Stimulated activated CD4-positive, alpha-beta T cell treated with anti-CD3 and anti-CD28 coated beads, Interleukin-12 subunit alpha, Interleukin-12 subunit beta, amount 100 ng/mL, for 24 hours (primary cell): Measurements from ENCODE around the gene LY6G6D.
"Not testable (repeated sequence)": the region's sequence is repeated elsewhere in the genome, so short reads cannot be mapped to it uniquely, and the experiment has no call there.

Source experiments
- DNase-seq, 2 experiments: peaks; one replicate each; pipeline ENCODE4 v3.0.0-alpha.2; 2020; ENCODE audit warnings: low read depth in 2 of 2

Gene LY6G6D

DNA sequence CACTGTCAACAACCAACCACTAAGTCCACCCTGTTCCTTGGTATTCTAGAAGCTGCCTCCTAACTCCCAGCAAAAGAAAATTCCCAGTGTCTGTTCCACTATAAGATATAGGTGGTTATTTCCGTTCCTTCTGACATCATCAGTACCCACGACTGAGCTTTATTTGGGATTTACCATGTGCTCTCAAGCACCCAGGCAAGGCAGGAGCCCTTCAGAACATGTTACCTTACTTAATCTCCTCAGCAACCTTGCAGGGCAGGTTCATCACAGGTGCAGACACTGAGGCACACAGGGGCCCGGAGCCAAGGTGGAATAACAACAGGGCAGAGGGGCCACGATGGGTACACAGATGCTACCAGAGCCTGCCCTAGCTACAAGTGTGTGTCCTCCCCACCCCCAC, 22.8 kb upstream of the LY6G6D start:
- no peak for DNase-seq

DNA sequence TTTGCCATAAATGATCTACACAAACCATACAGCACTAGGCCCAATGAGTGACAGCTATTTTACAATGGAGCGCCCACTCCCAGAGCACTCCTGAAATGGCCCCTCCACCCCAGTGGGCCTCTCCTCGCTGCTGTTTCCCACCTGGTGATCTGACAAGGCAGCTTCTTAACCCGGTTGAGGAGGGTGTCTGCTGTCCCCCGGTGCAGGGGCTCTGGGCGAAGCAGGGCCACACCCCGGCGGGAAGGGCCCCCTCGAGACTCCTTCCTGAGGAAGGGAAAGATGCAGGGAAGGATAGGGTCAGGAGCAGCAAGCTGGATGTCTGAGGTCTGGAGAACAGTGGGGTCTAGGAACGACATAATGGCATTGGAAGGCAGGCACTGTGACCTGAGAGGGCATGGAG, 22.3 kb upstream of the LY6G6D start:
- DNase-seq, result no peak

DNA sequence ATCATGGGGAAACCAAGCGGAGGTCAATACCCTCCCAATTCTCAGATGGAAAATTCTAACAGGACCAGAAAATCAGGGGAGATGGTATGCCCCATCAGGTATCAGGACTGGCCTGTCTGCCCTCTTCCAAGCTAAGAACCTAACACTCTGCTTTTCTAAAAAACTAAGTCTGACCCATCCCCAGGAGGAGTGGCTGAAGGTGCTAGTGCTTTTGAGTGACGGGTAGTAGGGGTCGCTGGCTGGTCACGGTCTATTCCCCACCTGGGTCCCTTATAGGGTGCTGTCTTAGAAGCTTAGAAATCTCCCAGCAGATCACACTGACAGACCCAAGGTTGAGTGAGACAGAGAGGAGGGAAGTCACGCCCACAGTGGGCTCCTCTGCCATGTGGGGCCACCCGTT, 21.6 kb upstream of the LY6G6D start:
- DNase-seq, result no peak

DNA sequence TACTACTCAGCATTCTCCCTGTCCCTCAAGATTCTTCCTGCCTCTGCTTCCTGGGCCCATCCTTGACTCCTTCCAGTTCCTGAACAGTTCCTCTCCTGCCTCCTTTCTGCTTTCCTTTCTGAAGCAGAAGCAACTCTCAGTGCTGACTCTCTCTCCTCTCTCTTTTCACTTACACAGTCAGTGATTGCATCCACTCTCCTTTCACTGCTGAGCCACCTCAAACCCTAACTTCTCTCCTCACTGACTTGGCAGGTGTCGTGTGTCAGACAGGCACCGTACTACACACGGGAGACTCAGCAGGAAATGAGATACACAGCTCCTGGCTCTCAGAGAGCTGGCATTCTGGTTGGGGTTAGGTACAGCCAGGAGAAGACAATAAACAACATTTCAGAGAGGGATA, 17.6 kb upstream of the LY6G6D start:
- DNase-seq, result no peak

DNA sequence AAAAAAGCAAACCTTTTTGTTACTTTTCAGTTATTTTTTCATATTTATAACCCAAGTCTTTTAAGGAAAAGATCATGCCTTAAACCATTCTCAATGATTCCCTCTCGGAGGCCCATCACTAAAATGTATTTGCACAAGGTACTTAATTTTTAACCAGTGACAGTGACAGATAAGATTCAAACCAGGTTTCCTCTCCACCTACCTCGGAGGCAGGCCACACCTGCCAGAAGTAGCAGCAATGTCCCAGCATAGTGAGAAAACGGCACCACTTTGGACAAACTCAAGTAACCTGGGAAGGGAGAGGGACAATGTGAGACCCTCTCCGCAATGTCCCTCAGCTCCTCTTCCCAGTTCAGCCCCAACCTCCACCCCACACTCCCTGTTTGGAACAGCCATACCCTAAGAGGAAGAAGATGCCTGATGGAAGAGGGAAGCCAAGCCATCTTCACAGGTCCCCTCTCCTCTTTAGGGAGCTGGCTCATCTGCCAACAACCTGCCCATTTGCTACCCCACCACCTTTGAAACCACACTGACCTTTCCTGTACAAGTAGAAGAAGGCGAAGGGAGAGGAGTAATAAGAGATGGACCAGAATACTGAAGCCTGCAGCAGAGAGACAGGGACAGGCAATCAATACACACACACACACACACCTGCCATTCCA, 14.3 kb upstream of the LY6G6D start:
- DNase-seq, result no peak

DNA sequence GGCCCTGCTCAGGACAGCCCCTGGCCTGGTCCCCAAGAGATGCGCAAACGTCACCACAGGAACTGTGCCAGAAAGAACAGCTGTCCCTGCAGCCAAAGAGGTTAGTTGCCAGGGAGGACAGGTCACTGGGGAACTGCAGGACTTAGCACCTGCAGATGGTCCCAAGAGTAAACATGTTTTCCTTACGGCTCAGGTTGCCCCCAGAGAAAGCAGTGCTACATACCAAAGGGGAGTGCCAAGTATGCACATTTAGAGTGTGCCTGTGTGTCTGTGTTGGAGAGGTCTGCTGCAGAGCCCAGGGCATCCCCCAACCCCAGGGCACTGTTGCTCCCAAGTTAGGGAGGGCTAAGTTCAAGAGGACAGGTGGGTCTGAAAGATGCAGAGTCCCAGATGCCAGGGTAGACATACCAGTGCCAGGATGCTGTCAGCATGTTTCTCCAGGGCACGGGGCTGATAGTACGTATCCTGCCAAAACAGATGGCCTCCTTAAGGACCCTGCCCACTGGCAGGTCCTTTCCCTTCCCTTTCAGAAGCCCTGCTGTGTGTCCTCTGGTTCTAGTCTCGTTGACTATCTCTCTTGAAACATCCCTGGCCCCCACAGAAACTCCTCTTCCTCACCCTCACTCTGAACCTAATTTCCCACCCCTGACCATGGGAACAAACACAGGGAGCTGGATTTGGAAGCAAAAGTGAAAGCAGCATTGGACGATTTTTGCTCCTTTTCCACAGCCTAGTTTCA, 13.3 kb upstream of the LY6G6D start:
- DNase-seq, result no peak

DNA sequence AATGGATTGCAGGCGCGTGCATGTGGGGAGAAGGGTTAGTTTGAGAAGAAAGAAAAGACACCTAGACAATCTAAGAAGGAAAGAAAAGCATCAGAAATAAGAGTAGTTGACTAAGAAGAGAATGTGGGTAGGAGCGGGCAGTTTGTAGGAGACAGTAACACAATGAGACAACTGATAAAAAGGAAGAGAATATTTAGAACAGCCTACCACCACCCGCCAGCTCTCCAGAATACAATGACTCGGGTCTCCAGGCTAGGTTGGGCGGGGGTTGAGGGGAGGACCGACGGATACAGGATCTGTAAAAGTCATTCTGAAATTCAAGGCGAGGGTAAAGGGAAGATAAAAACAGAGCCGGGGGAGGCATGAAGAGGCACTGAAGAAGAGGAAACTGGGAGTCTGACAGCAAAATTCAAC, 12.7 kb upstream of the LY6G6D start:
- peak in 1 of 2 experiments; percentile 24 for DNase-seq

DNA sequence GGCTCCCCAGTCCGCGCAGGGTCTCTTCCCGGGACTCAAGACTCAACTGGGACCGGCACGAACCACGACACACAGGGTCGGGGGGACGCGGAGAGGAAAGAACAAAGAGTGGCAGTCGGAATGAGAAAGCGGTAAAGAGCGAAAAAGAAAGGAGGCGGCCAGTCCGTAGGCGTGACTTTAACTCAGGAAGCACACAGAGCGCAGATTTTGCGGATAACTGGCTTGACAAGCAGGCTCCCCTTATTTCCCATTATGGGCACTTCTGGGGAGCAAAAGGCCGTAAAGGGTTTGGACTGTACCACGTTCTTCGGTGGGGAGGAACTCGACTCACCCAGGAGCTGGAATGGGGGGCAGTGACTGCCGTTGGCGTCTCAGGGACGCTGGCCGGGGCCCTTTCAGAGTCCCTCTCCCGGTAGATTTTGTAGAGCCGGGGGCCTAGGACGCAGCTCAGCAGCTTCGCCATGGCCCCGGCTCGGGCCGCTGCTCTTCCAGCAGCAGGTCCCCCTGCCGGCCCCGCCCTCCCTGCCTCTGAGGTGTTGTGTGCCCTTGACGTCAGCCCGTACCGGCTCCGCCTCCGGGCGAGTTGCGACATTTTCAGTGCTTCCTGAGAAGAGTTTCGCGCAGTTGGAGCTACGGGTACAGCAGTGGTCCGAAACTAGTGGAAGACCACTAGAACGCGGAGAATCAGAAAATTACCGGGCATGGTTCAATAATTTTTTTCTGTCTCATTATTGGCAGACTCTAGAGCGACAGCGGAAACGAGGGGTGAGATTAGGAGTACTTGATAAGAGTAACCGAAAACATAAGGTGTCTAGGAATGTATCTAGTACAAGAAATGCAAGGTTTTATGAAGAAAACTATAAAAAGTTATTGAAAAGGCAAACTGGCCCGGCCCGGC, 12.1 kb upstream of the LY6G6D start, which contains the start of gene ABHD16A:
Gene ABHD16A (minus strand): TSS at position 506 of the 898 bp plus-strand sequence. CDS start 43 bp downstream, at position 463.
- DNase-seq, result peak; percentile 90 to 98

DNA sequence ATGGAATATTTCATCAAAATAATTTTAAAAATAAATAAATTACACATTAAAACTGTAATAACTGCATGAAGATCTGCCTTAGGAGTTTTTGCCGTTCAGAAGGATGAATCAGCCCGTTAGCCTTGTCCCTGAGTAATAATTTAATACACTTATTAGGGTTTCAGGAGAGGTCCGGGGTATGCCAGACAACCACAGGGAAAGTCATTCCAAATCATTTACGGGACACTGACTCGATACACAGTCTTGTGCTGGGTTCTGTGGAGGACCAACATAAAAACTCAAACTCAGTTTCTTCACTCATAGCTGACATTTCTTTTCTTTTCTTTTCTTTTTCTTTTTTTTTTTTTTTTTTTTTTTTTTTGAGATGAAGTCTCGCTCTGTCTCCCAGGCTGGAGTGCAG, 9.2 kb upstream of the LY6G6D start:
- DNase-seq, result no peak

DNA sequence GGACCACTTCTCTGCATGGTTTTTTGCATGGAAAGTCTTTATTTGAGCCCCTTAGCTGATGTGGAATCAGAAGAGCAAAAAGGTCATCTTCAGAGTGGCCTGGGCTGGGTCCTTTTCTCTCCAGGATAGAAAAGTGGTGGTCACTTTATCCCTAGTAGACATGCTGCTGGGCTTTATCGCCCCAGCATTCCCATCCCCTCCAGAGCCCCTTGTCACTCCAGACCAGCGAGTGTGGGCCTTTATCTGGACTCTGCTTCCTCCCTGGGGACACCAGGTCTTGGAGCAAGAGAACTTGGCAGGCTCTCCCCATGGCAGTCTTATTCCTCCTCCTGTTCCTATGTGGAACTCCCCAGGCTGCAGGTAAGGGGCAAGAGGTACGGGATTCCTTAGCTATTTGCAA, 8.5 kb upstream of the LY6G6D start, which contains the start of gene LY6G6F:
Gene LY6G6F (plus strand): TSS at position 268 of the 400 bp plus-strand sequence. CDS start 41 bp downstream, at position 309.
- DNase-seq, result no peak

DNA sequence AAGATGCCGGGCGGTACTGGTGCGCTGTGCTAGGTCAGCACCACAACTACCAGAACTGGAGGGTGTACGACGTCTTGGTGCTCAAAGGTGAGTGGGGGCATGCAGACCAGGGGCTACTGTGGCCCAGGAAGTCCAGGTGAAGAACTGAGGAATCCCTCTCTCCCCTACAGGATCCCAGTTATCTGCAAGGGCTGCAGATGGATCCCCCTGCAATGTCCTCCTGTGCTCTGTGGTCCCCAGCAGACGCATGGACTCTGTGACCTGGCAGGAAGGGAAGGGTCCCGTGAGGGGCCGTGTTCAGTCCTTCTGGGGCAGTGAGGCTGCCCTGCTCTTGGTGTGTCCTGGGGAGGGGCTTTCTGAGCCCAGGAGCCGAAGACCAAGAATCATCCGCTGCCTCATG, 7.4 kb upstream of the LY6G6D start:
- no peak for DNase-seq

DNA sequence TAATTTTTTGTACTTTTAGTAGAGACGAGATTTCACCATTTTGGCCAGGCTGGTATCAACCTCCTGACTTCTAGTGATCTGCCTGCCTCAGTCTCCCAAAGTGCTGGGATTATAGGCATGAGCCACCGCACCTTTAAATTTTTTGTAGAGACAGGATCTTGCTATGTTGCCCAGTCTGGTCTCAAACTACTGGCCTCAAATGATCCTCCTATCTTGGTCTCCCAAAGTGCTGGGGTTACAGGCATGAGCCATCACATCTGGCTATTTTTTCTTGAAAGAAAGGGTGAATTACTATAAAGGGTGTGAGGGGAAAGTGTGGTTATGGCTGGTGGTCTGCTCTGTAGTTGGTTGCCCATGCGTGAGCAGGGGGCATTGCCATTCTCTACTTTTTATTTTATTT, 6.9 kb upstream of the LY6G6D start:
- no peak for DNase-seq

DNA sequence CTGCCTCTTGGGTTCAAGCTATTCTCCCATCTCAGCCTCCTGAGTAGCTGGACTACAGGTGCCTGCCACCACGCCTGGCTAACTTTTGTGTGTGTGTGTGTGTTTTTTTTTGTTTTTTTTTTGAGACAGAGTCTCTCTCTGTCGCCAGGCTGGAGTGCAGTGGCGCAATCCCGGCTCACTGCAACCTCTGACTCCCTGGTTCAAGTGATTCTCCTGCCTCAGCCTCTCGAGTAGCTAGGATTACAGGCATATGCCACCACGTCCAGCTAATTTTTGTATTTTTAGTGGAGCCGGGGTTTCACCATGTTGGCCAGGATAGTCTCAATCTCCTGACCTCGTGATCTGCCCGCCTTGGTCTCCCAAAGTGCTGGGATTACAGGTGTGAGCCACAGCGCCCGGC, 6.0 kb upstream of the LY6G6D start:
- not testable (repeated sequence) for DNase-seq

DNA sequence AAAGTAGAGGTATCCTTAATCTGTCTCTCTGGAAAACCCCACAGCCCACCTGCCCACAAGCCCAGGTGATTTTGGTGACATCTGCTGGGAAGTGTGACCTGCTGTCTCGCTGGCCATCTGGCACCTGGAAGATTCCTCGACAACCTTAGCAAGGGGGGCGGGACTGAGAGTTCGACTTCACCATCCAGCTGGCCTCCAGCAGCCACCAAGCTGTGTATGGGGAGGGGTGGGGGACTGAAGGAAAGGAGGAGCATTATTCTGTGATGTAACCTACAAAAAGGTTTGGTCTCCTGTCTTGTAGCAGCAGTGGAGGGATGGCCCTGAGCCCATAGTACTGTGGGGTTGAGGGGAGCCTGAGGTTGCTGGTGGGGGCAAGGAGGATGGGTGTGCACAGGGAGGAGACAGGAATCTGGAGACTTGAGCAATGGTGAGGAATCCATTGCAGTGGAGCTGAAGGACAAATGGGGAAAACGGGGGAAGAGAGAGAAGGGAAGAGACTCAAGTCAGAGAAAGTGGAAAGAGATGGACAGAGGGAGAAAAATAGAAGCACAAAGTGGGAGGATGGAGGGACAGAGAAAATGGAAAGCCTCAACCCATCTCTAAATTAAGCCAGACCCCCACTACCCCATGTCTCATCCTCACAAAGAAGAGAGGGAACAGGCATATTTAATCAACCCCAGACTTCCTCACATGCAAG, 4.5 kb upstream of the LY6G6D start:
- DNase-seq, result no peak

DNA sequence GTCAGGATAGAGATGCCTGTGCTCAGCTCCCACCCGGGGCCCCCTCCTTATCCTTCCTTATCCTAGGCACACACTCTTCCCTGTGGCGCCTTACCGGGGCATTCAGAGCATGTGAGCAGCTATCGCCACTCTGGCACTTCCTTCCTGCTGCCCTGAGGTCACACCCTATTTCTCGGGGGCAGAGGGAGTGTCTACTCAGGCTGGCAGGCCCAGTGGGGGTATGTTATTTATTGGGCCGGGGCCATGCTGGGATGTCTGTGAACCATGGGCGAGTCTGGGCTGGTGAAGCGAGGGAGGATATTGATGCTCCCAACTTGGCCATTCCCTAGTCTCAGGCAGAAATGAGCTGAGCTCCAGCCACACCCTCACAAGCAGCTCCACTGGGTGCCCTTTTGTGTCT, 3.9 kb upstream of the LY6G6D start:
- DNase-seq, result no peak

DNA sequence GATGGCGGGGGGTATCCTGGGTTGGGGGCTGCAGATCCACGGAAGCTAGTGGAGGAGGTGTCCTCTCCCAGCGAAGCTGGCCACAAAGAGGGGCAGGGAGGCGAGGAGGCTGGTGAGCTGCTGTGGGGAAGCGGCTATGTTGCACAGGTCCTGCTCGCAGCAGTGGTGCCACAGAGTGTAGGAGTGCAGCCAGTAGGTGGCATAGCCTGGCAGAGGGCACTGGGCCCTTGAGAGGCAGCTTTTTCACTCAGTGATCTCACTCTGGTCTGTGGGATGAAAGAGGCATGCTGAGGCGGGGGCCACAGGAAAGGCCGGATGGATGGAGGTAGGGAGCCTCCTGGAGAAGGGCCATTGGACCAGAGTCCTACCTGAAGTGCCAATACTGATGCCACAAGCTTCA, 2.9 kb upstream of the LY6G6D start:
- DNase-seq, result no peak

DNA sequence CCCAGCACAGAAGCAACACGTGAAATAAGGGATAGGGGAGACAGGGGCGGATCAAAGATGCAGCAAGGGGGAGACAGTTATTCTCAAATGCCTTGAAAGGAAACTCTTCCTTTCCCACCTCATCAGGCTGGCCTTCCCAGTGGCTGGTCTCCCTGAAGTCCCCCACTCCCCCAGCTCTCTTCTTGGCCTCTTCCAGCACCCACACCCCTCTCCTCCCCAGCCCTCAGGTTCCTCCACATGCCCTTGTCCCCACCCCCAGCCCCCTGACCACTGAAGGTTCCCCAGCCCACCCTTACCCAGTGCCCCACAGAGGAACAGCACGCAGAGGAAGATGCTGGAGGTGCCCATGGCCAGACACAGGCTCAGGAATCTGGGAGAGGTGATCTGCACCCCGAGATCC, 1.7 kb upstream of the LY6G6D start:
- DNase-seq, result no peak

DNA sequence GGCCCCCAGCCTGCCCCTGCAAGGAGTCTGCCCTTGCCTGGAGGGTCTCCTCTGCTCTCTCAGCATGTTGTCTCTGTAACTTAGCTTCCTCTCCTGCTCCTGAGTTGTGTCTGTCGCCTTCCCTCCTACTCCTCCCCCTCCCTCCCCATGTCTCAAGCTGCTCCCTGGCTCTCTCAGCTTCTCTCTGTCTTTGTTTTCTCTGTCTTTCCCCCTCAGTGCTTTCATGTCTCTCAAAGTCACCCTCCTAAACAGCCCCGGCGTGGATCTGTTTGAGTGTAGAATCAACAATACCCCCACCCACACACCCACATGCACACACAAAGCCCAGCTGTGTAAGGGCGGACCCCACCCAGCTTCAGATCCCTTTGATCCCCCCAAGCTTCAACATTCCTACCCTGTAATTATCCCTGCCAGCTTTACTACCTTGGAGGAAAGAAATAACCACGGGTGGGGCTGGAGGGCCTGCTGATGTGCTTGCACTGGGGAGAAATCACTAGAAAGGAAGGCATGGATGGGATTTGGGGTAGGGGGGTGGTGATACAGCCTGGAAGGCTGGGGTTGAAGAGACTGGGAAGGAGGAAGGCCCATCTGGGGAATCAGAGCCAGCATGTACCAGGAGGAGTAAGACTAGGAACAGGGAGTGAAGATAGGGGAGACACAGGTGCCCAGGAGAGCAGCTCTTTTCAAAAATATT, 1.0 kb upstream of the LY6G6D start:
- no peak for DNase-seq

DNA sequence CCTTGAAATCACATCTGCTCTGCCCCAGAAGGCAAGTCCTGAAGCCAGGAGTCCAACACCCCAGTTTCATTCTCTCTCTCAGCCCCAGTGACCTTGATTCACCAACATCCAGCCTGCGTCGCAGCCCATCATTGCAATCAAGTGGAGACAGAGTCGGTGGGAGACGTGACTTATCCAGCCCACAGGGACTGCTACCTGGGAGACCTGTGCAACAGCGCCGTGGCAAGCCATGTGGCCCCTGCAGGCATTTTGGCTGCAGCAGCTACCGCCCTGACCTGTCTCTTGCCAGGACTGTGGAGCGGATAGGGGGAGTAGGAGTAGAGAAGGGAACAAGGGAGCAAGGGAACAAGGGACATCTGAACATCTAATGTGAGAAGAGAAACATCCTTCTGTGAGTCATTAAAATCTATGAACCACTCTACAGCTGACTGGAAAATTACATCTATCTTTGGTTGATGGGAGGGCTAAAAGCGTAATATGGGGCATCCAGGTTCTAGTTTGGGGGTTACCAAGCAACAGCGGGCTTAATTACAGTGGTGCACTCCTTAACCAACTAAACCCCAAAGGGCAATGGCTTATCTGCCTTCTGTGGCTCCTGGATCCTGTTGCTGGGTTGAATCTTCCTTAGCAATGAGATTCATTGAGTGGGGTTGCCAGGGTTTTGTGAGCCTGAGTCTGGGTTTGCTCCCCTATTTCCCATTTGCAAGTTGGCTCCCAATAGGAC, 2.5 kb downstream of the LY6G6D start:
- DNase-seq, result no peak

DNA sequence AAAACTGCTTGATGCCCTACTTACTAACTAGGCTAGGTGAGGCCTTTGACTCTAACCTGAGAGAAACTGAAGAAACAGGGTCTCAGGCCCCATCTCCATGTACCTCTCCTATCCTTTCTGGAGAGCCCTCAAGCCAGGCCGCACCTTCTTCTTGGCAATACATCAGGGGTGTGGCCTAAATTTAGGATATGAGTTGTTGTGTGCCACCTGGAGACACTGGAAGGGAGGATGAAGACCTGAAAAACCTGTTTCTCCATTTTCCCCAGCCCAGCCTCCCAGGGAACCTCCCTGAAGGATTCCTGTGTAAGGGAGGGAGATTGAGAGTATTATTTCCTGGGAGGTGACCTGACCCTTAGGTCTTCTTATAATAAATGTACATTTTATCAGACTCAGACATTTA, 3.1 kb downstream of the LY6G6D start:
- no peak for DNase-seq
